NCI-H2171 treated with DMSO at 0.1 percent for 48 hours (cell line): ENCODE measurements around the gene IL17C.

ENCODE experiments used
- DNase-seq: peaks from one replicate; lab custom pipeline; 2025; lab: John Stamatoyannopoulos, UW

Gene IL17C

GRCh38 chr16:88627531-88628411 is 10.6 kb upstream of the IL17C start:
- no peak for DNase-seq

GRCh38 chr16:88628512-88628974 is 9.8 kb upstream of the IL17C start:
- no peak for DNase-seq

GRCh38 chr16:88629835-88630234 is 8.5 kb upstream of the IL17C start:
- DNase-seq, result no peak

DNA sequence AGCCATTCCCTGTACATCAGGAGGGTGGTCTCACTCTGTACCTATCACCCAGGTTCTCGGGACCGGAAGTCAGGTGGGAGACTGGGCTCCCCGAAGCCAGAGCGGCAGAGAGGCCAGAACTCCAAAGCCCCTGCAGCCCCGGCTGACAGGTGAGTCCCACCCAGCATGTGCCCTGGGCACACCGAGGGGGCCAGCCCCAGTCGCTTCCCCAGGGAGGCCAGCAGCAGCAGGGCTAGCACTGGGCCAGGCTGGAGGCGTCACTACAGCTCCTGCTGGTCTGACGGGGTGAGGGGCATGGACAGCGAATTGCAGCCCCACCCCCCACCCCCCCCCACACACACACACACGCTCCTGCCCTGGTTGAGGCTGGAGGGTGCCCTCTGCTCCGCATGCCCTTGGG is 7.9 kb upstream of the IL17C start:
- DNase-seq, result no peak

- DNase-seq, result no peak
Measured at GRCh38 chr16:88630941-88631340, 7.4 kb upstream of the IL17C start.

GRCh38 chr16:88631384-88631783 is 7.0 kb upstream of the IL17C start:
- DNase-seq, result no peak

DNA sequence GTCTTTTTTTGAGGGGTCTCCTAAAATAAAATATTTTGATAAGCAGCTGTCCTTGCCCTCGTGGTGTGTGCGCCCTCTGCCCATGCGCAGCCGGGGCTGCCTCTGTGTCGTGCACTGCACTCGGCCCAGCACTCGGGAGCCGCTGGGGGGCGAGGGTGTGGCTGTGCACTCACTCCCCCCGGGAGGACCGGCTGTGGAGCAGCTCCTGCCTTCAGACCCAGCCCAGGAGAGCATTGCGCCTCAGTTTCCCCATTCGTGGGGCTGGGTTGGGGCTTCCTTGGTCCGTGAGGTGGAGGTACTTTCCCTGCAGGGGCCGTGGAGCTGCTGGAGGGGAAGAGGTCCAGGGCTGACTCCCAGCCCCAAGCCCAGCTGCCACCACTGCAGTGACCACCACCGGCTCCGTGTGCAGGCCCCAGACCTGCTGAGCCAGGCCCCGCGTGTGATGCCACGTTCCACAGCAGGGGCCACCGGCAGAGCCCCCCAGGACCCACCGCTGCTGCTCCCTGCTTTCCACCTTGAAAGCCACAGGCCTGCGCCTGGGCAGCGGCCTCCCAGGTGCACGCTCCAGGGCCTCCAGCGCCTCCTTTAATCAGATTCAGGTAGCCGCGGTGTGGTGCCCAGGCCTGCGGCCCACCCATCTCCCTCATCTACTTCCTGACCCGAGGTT is 6.3 kb upstream of the IL17C start:
- DNase-seq, result no peak

- DNase-seq, result no peak
Measured at GRCh38 chr16:88632587-88632930, 5.8 kb upstream of the IL17C start.

DNA sequence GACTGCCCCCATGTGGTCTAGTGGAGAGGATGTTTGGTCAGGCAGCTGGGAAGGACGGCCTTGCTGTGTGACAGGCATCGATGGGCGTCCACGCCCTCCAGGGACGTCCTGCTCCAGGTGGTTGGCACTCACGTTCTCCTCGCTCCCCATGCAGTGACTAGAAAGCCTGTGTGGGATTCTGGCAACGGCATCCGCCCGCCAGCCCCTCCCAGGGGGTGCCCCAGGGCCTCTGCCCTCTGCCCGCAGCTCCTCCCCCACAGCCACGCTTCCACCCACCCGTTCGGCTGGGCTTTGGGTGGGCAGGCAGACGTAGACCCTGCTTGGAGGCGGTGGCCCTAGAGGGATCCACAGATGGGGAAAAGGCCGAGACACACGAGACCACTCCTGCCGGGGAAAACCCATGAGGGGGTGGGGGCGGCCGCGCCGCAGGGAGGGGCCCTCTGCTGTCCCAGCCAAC is 4.7 kb upstream of the IL17C start:
- no peak for DNase-seq

GRCh38 chr16:88634141-88634993 is 4.0 kb upstream of the IL17C start:
- no peak for DNase-seq

DNA sequence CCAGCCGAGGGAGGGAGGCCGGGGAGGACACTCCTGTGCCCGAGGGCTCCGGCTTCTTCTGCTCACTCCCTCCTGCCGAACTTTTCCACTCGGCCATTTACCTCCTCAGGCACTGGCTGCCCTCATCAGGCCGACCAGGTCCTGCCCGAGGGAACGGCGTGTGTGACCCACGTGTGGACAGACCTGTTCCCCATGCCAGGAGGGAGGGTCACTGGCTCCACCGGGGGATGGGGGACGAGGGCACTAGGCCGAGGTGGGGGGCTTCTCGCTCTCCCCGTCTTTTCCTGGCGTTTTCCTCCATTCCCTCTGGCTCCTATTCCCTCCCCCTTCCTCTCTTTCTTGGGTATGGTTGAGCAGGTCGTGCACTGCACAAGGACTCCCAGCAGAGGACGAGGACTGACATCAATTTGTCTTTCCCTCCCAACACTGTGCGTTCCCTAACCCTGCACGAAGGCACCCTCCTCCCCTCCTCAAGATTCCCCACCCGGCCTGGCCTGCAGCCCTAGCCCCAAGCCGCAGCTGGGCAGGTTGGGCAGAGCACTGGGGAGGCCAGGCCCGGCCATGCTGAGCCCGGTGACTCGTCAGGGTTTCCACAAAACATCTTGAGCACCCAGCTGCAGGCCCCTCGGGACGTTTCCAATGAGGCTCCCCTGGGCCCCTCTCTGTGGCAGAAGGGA is 3.2 kb upstream of the IL17C start:
- no peak for DNase-seq

DNA sequence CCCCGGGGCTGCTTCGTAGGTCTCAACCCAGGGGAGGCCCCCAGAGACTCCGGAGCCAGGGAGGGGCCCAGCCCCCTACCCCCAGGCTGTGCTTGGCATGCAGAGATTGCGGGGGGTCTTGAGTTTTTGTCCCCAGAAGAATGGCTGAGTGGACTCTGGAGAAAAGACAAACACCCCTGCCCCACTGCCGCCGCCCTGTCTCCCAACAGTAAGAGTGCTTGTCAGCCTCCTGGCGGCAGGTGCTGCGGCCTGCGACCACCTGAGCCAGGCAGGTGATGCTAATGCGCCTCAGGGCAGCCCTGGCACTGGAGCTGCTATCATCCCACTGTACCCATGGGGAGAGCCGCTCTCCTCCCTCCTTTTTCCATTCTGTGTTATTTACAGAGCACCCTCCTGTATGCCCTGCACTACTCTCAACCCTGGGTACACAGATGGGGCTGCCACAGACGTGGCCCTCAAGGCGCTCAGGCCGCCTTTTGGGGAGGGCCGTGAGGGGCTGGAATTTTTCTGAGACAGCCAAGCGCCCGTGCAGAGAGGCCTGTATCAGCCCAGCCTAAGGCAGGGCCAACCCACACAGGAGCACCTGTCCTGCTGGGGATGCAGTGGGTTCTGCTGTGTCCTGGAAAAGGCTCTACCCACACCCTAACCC is 2.6 kb upstream of the IL17C start:
- DNase-seq, result no peak

- DNase-seq, result no peak
Measured at GRCh38 chr16:88636488-88637265, 1.7 kb upstream of the IL17C start.

GRCh38 chr16:88639231-88640038 is 1.1 kb downstream of the IL17C start:
- DNase-seq, result no peak

GRCh38 chr16:88640039-88640495 is 1.7 kb downstream of the IL17C start:
- no peak for DNase-seq

GRCh38 chr16:88640498-88641247 is 2.3 kb downstream of the IL17C start:
- DNase-seq, result no peak

DNA sequence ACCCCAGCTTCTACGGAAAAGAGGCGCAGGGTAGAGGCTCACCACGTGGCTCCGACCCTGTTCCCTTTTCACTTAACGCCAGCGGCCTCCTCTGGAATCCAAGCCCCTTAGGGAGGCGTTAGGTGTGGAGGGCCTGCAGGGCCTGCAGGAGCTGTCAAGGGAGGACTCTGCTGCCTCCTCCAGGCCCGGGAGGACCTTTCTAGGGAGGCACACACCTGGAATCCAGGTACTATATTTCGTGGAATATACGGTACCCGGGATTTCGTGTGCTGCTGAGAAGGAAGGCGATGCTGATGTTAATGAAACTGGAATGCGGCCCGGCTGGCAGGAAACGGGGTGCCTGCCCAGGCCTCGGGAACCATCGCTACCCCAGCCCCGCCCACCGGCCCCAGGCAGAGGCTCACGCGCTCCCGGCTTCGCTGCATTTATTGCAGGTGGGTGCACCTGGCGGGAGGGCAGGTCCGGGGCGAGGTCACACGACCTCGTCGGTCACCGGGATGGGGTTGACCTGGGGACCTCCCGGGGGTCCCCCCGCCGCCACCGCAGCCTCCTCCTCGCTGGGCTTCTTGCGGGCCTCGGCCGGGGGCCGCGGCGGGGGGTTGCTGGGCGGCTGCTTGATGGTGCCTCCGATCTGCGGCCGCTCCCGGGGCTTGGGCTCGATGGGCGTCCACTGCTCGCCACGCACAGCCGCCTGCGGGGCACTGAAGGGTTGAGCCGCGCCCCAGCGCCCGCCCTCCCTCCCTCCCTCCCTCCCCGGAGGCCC is 4.7 kb downstream of the IL17C start:
- DNase-seq, result no peak

- no peak for DNase-seq
Measured at GRCh38 chr16:88643644-88643932, 5.2 kb downstream of the IL17C start.
